Measurements from ENCODE around the gene SORCS3. TPM values are rescaled to one million over a fixed set of nuclear protein-coding genes. Genes with fewer than 3 reads are reported as not detected.

Gene SORCS3
- total and polyA plus RNA-seq, 2 of the 4 experiments (the other 2 are of a cell fraction): not detected

DNA sequence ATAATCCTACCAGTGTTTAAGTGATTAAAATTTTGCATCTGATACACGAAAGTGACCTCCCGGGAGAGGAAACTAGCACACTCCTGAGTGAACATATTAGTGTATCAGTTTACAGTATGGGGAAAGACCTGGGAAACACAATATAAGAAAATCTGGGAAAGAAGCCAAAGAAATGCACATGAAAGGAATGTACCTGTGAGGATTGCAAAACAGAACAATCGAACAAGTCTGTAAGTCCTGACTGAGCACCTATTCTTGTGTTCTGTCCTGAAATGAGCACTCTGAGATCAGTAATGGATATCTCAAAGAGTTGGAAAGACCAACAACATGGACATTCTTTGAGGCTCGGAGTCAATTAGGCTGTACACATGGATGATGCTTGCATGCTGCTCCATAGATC lies 554.7 kb downstream of the SORCS3 start:
- Histone ChIP-seq H3K9me3 (ENCODE audit: control insufficient read depth, insufficient read depth, low read length) (peaks cover 13% of the 10 kb centered on the region), H3K4me1 (ENCODE audit: control insufficient read depth, insufficient read depth, low read length) (no peaks in the 10 kb centered on the region), H3K36me3 (ENCODE audit: control insufficient read depth, insufficient read depth, low read length) (no peaks in the 10 kb centered on the region), H3K27ac (ENCODE audit: insufficient read depth, low read length) (no peak overlapping the region), H2BK120ac (ENCODE audit: low read depth, low read length) (no peak overlapping the region), H3K56ac (ENCODE audit: extremely low read depth, insufficient read depth, low read length) (no peak overlapping the region), H3K4ac (ENCODE audit: low read depth, low read length) (no peak overlapping the region), H3K14ac (replicated peaks; ENCODE audit: low read depth, low read length) (no peak overlapping the region), H2AK9ac (replicated peaks; ENCODE audit: low read depth, low read length, poor library complexity) (no peak overlapping the region), H2BK20ac (ENCODE audit: low read depth, low read length) (no peak overlapping the region), H3K4me3 (ENCODE audit: insufficient read depth, low read depth, low read length) (no peak overlapping the region), H3K9ac (ENCODE audit: low read depth, low read length) (no peak overlapping the region), H4K91ac (ENCODE audit: insufficient read depth, low read depth, low read length) (no peak overlapping the region), H3K23ac (ENCODE audit: low read depth, low read length) (no peak overlapping the region), H2AFZ (replicated peaks; ENCODE audit: low read length, poor library complexity) (no peak overlapping the region), H2BK15ac (ENCODE audit: low read depth, low read length) (no peak overlapping the region), H2BK5ac (ENCODE audit: low read depth, low read length, poor library complexity, severe bottlenecking) (no peak overlapping the region), H4K20me1 (ENCODE audit: insufficient read depth, low read length) (no peaks in the 10 kb centered on the region), H3K27me3 (ENCODE audit: control insufficient read depth, insufficient read depth, low read length) (no peaks in the 10 kb centered on the region), H3K4me2 (ENCODE audit: low read depth, low read length) (no peak overlapping the region), H2AK5ac (ENCODE audit: low read depth, low read length) (no peak overlapping the region), H3K18ac (ENCODE audit: low read depth, low read length) (no peak overlapping the region), H3K9me1 (ENCODE audit: insufficient read depth, low read length) (no peaks in the 10 kb centered on the region), H3K79me1 (ENCODE audit: low read depth in 1 of 2, low read length in 2 of 2) (no peaks in the 10 kb centered on the region), H4K8ac (ENCODE audit: low read depth in 2 of 2, low read length in 2 of 2) (no peak overlapping the region), H4K5ac (ENCODE audit: low read depth, low read length) (no peak overlapping the region)
- POLR2A ChIA-PET (ENCODE audit: unreplicated experiment): no interaction called here
- no TSS peak for BruUV-seq (replicated peaks)
- dilution Hi-C loops (cut with HindIII; ENCODE audit: low sequenced_read_pairs, unreplicated experiment): no loop called here
- intact Hi-C loops (cut with micrococcal nuclease): no loop called here
- no peak for TF ChIP-seq RCOR1 (IDR thresholded peaks at IDR 0.05; ENCODE audit: insufficient replicate concordance, low read length)
- no peak for TF ChIP-seq CHD1 (IDR thresholded peaks at IDR 0.05; ENCODE audit: low read depth, low read length)
- TF ChIP-seq MAZ (IDR thresholded peaks at IDR 0.05; ENCODE audit: borderline replicate concordance, low read depth, low read length): no peak
- no peak for TF ChIP-seq RAD21 (IDR thresholded peaks at IDR 0.05; ENCODE audit: low read length)
- no peak for TF ChIP-seq SMC3 (IDR thresholded peaks at IDR 0.05; ENCODE audit: low read depth, low read length)
- TF ChIP-seq ELK1 (IDR thresholded peaks at IDR 0.05; ENCODE audit: borderline replicate concordance, low read depth, low read length): no peak
- no peak for TF ChIP-seq MAFK (IDR thresholded peaks at IDR 0.05; ENCODE audit: low read depth, low read length)
- TF ChIP-seq, protein P1, sequence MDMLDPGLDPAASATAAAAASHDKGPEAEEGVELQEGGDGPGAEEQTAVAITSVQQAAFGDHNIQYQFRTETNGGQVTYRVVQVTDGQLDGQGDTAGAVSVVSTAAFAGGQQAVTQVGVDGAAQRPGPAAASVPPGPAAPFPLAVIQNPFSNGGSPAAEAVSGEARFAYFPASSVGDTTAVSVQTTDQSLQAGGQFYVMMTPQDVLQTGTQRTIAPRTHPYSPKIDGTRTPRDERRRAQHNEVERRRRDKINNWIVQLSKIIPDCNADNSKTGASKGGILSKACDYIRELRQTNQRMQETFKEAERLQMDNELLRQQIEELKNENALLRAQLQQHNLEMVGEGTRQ (IDR thresholded peaks at IDR 0.05; ENCODE audit: low read depth, low read length): no peak
- TF ChIP-seq POLR2A (IDR thresholded peaks at IDR 0.05; ENCODE audit: low read depth, low read length): no peak
- no peak for TF ChIP-seq FOS (IDR thresholded peaks at IDR 0.05; ENCODE audit: low read depth, low read length)
- TF ChIP-seq CEBPB (IDR thresholded peaks at IDR 0.05; ENCODE audit: low read depth, low read length): no peak
- no peak for TF ChIP-seq BHLHE40 (IDR thresholded peaks at IDR 0.05; ENCODE audit: low read depth, low read length)
- no peak for TF ChIP-seq RFX5 (IDR thresholded peaks at IDR 0.05; ENCODE audit: low read depth, low read length)
- no peak for TF ChIP-seq MXI1 (IDR thresholded peaks at IDR 0.05; ENCODE audit: borderline replicate concordance, low read depth, low read length)
- no peak for DNase-seq
- in situ Hi-C loops (cut with MboI; ENCODE audit: low sequenced_read_pairs): no loop called here
- WGBS, 2 experiments (ENCODE audit: extremely low coverage in 2 of 2, insufficient read length in 1 of 2): 60% methylated on average over 1 of the region's 4 CpGs; no CpG with 5 or more reads in 1 of the 2 experiments
- ATAC-seq (ENCODE audit: low read depth): no peak
- CTCF ChIA-PET: no interaction called here

All from IMR-90 (cell line).